Epithelial cell of esophagus (primary cell): ENCODE results near the gene TRRAP.

Experiments
- DNase-seq: peaks from one replicate; pipeline ENCODE4 v3.0.0; 2010; ENCODE audit warnings: low read depth
- H3K4me3 ChIP-seq: 2 replicates; pipeline ENCODE4 v1.5.1; 2011; ENCODE audit warnings: mild to moderate bottlenecking, low read length, control low read depth
- CTCF ChIP-seq: IDR thresholded peaks from 2 replicates; pipeline ENCODE4 v1.5.1; 2011; ENCODE audit warnings: low read depth, mild to moderate bottlenecking, low read length, control low read depth, inconsistent platforms; ENCODE audit not compliant: insufficient read depth; ENCODE audit errors: missing control alignments

The TRRAP gene

GRCh38 chr7:99029466-99030435 lies 151.4 kb downstream of the TRRAP start:
- no peak for TF ChIP-seq CTCF
- no peak for DNase-seq
- H3K4me3 ChIP-seq = no peak overlapping the region

DNA sequence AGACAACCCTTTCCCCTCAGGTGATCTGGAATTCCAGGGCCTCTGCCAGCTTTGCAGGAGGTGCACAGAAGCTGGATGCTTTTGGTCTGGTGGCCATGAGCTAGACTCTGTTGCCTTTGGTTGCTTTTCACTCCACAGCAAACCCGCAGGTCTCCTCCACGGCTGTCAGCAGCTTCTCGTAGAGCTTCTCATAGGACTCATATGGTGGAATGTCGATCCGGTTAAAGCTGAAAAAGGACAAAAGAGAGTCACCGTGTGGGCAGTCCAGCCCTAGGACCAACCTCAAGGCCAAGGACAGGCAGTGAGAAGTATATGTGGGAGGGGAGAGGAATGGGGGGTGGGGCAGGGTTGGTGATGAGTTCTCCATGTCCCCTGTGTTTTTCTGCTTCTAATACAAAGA lies 152.1 kb downstream of the TRRAP start:
- TF ChIP-seq CTCF = no peak
- H3K4me3 ChIP-seq = no peak overlapping the region
- DNase-seq = no peak

DNA sequence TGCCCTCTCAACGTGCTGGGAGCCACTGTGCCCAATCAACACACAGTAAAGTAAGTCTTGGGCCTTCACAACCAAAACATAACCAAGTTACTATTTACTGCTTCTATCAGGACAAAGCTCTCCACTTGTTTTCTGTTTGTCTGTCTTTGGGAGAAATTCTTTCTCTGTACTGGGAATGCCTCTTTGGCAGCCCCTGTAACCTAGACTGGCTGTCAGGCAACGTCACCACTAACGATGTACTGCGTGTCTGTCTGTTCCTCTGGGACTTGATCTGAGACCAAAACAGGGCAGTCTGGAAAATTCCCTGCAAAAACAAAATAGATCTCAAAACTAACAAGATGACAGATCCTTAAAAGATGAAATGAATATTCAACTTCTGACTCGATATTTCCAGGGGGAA lies 152.6 kb downstream of the TRRAP start:
- DNase-seq = no peak
- no peak overlapping the region for H3K4me3 ChIP-seq
- TF ChIP-seq CTCF = no peak

DNA sequence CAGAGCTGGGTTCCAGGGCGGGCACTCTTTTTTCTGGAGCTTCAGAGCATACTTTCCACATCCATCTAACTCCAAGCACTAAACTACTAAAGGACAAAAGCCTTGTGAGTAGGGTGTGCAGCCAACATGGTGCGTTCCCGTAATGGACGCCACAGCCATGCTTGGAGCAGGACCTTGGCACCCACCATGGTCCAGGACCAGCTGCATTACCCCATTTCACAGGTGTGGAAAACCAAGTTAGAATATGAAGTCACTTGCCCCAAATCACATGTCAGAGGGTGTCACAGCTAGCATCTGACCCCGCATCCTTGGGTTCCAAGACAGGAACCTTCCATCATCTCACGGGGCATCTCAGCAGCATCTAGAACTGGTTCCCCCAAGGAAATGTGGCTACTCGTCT lies 153.2 kb downstream of the TRRAP start:
- no peak overlapping the region for H3K4me3 ChIP-seq
- no peak for TF ChIP-seq CTCF
- no peak for DNase-seq

GRCh38 chr7:99032928-99033327 lies 154.6 kb downstream of the TRRAP start:
- no peak overlapping the region for H3K4me3 ChIP-seq
- no peak for TF ChIP-seq CTCF
- no peak for DNase-seq

- no peak overlapping the region for H3K4me3 ChIP-seq
- no peak for DNase-seq
- TF ChIP-seq CTCF = no peak
These were observed 155.4 kb downstream of the TRRAP start for GRCh38 chr7:99033765-99034164.

DNA sequence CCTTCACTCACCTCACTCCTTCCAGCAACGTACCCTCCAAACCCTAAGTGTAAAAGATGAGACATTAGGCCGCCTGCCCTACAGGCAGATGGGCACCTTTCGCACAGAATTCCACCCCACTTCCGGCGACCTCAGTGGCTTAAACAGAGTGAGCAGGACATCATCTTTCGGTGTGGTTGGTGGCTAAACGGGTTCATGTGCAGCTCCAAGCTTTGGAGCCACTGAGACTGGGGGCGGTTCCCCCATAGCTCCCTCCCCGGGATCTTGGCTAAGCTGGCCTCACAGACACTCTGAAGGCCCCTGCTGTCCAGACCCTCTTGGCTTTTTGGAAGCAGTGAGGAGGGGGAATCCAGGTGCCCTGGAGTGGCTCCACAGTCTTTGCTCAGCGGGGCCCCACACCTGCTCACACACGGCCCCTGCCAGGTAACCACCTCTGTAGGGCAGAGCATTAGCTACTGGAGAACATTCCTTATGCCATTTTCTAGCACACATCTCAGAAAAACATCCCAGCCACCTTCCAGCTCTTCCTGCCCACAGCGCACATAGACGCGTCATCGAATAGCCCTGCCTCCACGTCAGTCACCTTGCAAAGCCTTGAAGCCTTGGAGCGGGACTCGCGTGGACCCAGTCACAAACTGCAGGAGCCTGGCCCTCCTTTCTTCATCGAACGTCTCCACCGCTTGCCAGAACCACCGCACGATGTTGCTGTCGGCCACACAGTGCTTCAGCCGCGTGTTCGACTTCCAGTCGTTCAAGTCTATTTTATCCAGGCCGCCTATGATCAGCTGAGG lies 156.8 kb downstream of the TRRAP start:
- no peak overlapping the region for H3K4me3 ChIP-seq
- no peak for TF ChIP-seq CTCF
- no peak for DNase-seq
